AG09309 (cell line): ENCODE data around the gene MAN2A2.
A peak's percentile ranks its signal among the peaks of the same experiment; 100 is the strongest.

ENCODE experiments used
- DNase-seq: peaks from one replicate; pipeline ENCODE4 v3.0.0-alpha.2; 2010; ENCODE audit warnings: low read depth
- H3K4me3 ChIP-seq: 2 replicates; pipeline ENCODE4 v1.5.1; 2011; ENCODE audit warnings: mild to moderate bottlenecking, low read depth, low read length, moderate library complexity; ENCODE audit not compliant: control insufficient read depth
- TF ChIP-seq, protein P1 (sequence below): IDR thresholded peaks from 2 replicates; pipeline ENCODE4 v1.5.1; 2011; ENCODE audit warnings: mild to moderate bottlenecking, low read depth, low read length, inconsistent platforms; ENCODE audit not compliant: insufficient read depth, control insufficient read depth; ENCODE audit errors: missing control alignments

The MAN2A2 gene

DNA sequence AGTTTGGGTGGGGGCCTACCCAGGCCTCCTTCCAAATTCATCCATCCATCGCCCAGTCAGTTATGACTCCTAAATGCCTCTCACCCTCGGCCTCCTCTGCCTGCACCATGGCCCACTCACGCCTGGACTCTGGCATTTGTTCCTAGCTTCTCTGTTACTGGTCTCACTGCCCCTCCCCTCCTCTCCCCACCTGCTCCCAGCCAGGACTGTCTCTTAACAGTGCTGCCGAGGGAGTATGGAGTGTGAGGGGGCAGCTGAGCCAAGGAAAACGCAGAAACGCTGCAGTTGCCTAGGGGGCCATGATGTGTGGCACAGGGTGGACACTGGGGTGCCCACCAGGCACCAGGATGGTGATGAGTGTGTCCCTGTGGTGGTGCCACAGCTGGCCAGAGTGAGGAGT lies 54.7 kb downstream of the MAN2A2 start:
- TF ChIP-seq, protein P1, sequence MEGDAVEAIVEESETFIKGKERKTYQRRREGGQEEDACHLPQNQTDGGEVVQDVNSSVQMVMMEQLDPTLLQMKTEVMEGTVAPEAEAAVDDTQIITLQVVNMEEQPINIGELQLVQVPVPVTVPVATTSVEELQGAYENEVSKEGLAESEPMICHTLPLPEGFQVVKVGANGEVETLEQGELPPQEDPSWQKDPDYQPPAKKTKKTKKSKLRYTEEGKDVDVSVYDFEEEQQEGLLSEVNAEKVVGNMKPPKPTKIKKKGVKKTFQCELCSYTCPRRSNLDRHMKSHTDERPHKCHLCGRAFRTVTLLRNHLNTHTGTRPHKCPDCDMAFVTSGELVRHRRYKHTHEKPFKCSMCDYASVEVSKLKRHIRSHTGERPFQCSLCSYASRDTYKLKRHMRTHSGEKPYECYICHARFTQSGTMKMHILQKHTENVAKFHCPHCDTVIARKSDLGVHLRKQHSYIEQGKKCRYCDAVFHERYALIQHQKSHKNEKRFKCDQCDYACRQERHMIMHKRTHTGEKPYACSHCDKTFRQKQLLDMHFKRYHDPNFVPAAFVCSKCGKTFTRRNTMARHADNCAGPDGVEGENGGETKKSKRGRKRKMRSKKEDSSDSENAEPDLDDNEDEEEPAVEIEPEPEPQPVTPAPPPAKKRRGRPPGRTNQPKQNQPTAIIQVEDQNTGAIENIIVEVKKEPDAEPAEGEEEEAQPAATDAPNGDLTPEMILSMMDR: no peak
- DNase-seq: no peak
- peak overlapping the region; percentile 56; the same call in 1 of the 2 replicates for H3K4me3 ChIP-seq

DNA sequence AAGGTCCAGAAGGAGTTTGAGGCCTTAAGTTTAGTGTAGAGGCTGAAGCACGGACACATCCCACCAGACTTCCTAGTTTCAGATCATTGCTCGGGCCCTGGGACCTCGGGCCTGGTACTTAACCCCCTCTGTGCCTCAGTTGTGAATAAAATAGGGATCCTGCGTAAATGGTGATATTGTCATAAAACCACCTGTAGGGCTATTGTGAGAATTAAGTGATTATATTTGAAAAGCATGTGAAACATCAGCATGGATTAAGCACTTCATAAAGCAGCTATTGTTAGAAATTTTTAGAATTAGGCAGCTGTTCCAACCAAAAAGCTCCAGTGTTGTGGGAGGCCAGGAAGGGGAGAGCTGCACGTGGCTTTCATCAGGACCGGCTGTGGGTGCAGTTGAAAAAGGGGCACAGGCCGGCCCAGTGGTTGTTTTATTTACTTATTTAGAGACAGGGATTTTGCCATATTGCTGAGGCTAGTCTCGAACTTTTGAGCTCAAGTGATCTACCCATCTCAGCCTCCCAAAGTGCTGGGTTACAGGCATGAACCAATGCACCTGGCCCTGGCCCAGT lies 56.0 kb downstream of the MAN2A2 start:
- no peak overlapping the region for H3K4me3 ChIP-seq
- no peak for DNase-seq
- TF ChIP-seq, protein P1: no peak

DNA sequence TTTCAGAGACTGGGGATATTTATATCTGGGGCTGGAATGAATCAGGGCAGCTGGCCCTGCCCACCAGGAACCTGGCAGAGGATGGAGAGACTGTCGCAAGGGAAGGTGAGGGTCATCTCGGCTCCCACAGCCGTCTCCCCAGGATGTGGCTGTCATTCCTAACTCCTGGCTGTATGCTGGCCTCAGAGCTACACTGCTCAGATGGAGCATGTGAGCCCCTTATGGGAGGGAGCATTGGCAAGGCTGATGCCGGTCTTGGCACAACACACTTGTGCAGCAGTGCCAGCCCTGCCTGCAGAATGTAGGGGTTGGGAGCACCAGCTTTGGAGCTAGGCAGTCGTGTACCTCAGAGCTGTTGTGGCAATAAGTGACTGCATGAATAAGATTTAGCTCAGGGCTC lies 56.8 kb downstream of the MAN2A2 start:
- no peak for DNase-seq
- TF ChIP-seq, protein P1: no peak
- H3K4me3 ChIP-seq: no peak overlapping the region

DNA sequence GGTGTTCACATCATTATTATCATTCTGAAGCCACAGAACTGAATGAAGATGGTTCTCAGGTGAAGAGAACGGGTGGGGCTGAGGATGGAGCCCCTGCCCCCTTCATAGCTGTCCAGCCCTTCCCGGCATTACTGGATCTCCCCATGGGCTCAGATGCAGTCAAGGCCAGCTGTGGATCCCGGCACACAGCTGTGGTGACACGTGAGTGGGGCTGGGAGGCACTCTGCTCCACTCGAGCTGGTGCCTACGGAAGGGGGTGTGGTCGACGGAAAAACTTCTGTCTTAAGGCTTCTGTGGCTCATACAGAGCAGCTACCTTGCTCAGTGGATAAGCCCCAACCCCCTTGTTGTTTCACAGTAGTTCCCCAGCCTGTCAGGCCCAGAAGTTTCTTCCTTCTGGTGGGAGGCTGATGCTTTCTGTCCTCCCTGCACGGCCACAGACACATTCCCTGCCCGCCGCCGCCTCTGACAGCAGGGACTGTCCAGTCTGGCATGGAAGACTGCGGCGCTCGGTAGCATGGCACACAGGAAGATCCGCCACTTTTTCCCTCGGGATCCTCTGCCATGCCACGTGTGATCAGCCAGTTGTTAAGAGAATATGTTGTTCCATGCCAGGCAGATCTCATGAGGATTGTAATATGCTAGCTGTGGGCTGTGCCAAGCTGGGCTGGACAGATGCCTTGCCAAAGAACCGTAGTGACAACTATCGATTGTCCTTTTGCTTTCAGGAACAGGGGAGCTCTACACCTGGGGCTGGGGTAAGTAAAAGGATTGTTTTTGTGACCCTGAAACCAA lies 57.4 kb downstream of the MAN2A2 start:
- DNase-seq: no peak
- no peak overlapping the region for H3K4me3 ChIP-seq
- TF ChIP-seq, protein P1: no peak

DNA sequence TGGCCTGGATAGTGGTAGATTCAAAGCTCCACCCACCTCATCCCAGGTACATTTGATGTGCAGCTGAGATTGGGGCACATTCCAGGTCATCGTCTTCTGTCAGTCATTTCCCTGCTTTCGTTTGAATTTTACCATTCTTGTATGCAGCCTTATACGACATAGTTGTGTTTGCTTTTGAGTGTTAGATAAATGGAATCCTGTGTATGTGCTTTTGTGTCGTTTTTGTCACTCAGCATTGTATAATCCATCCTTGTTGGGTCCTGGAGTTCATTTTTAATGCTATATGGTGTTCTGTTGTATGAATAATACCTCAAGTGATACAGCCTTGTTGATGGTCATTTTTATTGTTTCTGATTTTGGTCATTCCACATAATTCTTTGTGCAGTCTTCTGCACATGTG lies 58.9 kb downstream of the MAN2A2 start:
- no peak for DNase-seq
- H3K4me3 ChIP-seq: no peak overlapping the region
- TF ChIP-seq, protein P1: no peak

DNA sequence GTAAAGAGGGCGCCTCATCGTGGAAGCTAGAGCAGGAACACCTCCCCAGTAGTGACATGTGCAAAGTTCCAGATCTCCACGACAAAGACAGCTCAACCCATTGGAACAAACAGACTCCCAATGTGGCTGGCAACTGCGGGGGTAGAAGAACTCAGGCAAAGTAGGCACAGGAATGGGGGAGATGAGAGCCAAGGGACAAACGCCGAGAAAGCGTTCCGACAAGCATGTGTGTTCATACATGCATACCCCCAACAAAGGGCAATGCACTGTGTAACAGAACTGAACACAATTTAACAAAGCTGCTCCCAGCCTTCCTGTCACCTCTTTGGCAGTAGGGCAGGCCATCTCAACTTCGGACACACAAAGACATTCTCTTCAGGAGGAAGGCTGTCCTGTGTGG lies 63.2 kb downstream of the MAN2A2 start:
- H3K4me3 ChIP-seq: no peak overlapping the region
- TF ChIP-seq, protein P1: no peak
- no peak for DNase-seq
